Right renal cortex interstitium (tissue), 3 donors: ENCODE measurements around the gene CELSR1. TPM values are rescaled to one million over a fixed set of nuclear protein-coding genes. Genes with fewer than 3 reads are reported as not detected.

Source experiments
- DNase-seq, 3 donors: peaks; one replicate each; pipeline ENCODE4 v3.0.0-alpha.2; 2013; ENCODE audit warnings: low read depth in 3 of 3, low spot score in 2 of 3
- polyA plus RNA-seq, 3 donors: library from polyadenylated mRNA; unstranded; fragments of 120-200 nt; gene quantifications; one replicate each; pipeline ENCODE4 v1.2.1, GENCODE V29; 2013; ENCODE audit not compliant: insufficient read length in 3 of 3

CELSR1 gene
- polyA plus RNA-seq, 3 donors = 21.8 to 23.7 (median 22.8) TPM

DNA sequence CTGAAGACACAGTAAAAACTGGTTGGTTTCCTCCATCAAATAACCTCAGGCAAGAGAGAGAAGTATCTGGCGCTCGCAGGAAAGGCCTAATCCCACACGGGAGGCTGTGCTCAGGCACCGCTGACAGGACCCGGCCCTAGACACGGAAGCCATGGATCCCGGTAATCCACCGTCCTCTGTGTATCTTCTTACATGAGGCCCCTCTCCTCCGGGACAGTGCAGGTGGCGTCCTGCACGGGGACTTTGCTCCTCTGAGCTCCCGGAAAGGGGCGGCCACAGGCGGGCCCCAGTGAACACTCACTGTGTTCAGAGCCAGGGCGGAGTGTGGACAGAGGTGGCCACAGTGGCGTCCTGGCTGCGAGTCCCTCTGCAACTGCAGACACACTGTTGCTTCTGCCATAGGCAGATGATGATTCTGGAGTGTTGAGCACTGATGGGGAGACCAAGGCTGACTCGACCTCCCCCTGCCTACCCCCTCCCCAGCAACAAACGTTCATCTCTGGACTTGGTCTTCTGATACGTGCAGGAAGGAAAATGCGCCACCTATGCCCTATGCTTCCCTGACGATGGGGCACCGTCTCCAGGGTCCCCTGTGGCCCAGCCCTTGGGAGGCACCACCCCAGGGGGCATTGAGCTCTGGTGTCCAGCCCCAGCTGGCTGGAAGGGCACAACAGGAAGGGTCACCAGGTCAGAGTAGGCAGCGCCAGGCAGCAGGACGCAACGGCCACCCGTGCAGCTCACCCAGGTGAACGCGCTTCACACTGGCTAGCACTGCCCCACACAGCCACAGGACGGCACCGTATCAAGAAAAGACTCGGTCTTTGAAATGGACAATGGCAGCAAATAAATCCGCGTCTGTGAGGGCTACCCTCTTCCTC, 106.2 kb downstream of the CELSR1 start:
- no peak for DNase-seq

DNA sequence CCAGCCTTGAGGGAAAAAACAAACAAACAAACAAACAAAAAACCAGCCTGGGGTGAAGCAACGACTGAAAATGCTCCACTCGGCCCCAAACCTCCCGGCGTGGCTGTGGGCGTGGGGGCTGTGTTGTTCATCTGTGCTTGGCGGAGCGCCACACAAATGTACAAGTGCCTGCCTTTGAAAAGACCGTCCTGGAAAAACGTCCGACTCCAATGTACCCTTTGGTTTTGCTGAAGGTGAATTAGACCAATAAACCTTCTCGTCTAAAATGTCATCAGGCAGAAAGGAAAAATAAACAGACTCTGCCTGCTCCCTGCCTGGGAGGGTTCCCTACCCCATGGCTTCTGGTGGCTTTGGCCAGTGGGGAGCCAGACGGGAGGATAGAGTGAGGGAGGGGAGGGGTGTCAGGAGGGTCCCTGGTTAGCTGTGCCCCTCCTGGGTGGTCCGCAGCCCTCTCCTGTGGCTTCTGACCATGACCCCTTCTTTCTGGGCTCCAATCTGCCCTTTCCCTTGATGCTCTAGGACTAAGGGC, 108.0 kb downstream of the CELSR1 start:
- no peak for DNase-seq

DNA sequence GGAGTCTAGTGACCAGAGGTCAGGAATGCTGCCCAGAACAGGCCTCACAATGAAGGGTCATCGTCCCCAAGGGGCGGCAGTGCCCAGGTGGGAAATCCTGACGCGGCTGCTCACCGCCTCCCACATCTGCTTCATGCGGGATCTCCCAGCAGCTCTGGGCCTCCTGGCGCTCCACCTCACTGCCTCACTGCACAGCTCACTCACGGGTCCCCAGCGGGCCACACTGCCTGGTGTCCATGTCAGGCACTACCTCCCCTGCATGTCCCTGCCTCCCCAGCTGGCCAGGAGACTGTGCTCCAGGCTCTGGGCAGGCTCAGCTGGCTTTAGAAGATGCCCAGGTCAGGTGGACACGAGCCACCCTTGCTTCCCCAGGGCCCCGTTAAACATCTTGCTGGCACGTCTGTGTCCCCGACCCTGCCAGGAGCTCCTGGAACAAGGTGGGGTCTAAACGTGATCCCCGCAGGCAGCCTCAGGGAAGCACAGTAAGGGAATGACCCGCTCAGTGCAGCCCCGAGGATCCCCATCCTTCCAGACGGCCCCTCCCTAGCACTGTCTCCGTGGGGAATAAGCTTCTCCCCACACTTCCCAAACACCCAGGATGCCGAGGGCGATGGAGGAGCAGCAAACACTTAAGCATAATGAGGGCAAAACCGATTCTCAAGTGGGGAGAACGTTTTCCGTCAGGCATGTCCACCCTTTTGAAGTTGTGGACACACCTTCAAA, 108.7 kb downstream of the CELSR1 start:
- no peak for DNase-seq

DNA sequence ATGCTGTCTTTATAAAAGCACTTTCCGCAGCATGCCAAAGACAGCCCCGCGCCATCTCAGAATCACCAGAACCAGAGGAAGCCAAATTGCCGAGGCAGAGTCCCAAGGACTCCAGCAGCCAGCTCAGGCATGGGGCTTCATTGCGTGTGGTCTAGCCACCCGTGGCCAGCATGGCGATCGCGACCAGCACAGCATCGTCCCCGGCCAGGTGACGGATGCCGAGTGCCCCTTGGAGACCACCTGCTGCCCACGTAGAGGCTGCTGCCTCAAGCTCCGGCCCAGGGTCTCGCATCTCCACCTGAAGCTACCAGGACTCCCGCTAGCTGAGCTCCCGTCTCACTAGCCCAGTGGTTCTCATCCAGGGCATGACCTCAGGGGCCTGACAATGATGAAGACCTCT, 109.2 kb downstream of the CELSR1 start:
- DNase-seq = no peak

DNA sequence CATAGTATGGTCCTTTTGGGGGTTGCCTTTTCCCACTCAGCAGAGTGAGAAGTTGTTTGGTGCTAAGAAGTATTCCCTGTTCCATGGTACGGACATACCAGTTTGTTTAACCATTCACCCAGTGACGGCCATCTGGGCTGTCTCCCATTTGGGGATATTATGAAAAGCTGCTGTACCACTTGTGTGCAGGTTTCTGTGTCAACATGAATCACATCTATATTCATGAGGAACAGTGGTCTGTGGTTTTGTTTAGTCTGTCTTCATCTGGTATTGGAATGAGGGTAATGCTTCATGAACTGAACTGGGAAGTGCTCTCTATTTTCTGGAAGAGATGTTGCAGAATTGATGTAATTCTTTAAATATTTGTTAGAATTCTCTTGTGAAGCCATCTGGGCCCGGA, 112.4 kb downstream of the CELSR1 start:
- DNase-seq = no peak

DNA sequence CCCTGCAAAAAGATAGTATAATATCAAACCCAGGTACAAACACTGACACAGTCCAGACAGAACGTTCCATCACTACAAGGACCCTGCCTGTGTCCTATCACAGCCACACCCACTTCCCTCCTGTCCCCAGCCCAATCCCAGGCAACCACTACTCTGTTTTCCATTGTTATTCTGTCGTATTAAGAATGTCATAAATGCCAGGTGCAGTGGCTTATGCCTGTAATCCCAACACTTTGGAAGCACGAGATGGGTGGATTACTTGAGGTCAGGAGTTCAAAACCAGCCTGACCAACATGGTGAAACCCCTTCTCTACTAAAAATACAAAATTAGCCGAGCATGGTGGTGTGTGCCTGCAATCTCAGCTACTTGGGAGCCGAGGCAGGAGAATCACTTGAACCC, 112.9 kb downstream of the CELSR1 start:
- no peak for DNase-seq

DNA sequence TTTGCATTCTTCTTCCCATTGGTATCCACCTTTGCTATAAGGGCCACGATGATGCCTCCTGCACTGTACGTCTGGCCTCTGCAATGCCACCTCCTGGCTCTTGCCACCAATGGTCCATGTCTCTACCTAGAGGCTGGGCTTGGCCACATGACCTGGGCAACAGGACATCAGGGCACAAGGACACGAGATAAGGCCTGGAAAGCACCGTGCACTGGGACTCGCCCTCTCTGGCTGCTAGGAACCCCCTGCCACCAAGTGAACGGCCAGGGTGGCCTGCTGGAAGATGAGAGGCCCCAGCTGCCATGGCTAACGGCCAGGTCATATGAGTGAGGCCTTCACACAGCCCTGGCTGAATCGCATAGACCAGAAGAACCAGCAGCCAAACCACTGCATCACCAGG, 114.5 kb downstream of the CELSR1 start:
- no peak for DNase-seq

DNA sequence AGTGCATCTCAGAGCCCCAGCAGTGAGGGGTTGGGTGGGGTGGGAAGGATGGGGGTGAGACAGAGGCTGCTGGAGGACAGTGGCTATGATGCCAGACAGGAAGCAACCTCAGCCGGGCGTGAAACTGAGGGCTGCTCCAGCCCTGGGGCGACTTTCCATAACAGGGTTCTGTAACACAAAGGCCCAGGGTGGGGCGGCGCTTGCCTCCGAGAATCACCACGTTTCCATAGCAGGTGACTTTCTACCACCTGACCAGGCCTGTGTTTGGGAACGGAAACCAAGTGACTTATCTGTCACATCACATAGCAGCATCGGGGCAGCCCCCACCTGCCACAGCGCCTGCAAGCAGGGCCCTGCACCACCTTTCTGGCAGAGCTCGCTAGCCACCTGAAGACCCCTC, 116.2 kb downstream of the CELSR1 start:
- no peak for DNase-seq

DNA sequence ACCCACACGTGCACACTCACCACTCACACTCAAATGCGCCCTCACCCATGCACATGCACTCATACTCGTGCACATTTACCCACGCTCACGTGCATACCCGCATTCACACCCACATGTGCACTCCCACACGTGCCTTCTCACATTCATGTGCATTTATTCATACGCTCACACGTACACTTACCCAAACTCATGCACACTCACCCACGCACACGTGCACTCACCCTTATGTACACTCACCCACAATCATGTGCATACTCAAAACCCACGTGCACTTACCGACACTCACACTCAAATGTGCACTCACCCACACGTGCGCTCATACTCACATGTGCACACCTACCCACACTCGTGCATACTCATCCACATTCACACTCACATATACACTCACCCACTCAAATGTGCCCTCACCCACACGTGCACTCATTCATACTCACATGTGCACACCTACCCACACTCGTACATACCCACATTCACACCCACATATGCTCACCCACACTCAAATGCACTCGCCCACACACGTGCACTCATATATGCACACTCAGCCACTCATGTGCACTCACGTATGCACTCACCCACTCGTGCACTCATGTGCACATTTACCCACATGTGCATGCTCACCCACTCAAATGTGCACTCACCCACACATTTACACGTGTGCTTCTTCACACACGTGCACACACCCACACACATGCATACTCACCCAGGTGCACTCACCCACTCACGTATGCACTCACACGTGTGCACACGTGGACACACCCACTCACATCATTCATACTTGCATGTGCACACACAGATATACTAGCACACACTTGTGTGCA, 117.5 kb downstream of the CELSR1 start:
- DNase-seq = no peak

DNA sequence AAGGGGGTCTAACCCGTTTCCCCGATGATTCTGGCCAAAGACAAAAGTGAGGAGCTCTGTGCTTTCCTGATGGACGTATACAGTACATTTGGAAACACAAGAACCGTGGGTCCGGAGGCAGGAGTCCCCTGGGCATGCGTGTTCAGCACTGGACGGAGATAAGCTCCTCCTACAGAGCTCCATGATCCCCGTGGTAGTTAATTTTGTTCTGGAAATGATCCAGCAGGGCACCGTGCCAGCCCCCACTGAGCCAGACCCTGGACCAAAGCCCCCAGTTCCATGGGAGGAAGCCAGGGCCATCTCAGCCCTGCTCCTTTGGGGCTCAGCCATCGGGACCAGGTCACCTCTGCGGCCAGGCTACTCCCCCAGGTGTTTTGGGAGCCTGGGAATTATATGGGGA, 118.6 kb downstream of the CELSR1 start:
- no peak for DNase-seq

DNA sequence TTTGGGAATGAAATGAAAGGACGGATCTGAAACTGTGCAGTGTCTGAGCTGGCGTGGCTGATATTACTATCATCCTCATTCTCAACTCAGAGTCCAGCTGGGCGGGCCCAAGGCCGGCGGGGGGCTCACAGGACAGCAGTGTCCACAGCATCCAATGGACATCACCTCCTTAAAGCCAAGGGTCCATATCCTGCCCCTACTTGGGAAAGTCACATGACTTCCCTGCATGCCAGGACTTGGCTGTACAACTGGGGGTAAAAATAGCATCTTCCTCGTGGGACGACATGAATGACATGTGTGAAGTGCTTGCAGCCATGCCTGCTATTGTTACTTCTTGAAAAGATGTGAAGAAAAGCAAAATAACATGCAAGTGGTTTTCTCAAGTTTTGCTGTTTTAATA, 119.7 kb downstream of the CELSR1 start:
- DNase-seq = no peak

DNA sequence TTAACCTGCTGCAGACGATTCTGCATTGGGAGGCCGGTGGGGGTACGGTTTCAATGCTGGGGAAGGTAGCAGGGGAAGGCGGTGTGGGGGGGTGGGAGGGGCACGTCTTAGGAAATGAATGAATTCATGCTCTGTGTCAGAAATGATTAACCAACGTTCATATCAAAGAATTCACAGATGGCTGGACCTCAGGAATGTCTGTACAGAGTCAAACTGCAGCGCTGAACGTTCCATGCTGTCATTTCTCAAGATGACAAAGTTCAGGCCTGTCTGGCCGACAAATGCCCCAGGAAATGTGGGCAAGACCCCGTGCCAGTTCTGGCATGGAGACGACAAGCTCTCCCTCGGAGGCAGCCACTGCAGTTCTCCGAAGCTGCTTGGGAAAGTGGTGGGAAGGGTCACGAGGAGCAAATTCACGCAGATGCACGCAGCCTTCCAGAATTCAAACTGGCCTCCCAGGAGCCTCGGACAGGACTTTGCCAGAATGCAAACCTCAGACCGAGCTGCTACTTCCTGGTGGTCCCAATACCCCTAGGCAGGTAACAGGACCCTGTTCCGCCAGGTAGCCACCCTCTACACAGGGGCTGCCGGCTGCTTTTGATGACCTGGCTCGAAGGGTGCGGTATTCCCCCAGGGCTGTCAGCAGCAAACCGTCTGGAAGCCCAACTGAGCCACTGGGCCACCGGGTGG, 120.4 kb downstream of the CELSR1 start:
- DNase-seq = no peak

DNA sequence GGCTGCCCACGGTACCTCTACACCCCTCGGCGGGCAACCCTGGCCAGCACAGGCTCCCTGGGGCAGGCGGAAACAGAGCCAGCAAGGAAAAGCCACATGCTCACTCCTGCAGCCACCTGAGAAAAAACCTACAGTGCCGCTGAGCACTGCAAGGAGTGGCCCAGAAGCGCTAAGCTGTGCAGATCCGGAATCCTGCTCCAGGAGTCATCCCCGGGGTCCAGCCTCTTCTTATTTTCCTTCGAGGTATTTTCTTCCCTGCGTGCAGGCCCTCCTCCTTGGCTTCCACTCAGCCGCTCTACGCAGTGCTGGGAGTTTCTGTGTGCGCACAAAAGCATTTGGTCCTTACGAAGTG, 120.9 kb downstream of the CELSR1 start:
- DNase-seq = no peak

DNA sequence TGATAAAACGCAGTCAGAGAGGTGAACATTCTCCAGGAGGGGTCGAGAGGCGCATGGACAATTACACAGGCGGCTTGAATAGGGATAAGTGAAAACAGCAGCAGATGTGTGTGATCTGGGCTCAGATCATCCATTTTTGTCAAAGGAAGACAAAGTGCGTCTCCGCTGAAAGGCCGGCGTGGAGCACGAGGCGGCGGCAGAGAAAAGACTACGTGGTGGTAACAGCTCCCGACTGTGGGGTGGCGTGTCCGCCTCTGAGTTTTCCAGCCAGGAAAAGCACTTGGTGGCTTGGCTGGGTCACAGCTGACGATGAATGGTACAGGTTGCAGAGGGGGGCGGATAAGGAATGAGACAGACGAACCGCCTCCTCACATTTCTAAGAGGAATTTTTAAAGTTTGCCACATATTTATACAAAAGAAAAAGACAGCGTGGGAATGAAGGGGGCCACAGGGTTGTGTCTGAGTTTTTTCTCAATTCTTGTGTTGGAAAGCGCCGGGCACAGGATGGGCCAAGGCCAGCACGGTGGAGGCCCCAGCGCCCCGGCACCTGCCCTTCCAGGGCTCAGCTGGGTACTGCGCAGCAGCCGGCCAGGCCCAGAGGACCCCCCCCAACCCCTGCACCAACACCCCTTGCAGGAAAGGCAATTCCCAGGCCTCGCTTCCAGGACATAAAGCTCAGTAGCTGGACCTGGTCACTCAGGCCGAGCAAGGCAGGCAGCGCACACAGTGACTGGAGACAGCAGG, 121.5 kb downstream of the CELSR1 start:
- DNase-seq = no peak

DNA sequence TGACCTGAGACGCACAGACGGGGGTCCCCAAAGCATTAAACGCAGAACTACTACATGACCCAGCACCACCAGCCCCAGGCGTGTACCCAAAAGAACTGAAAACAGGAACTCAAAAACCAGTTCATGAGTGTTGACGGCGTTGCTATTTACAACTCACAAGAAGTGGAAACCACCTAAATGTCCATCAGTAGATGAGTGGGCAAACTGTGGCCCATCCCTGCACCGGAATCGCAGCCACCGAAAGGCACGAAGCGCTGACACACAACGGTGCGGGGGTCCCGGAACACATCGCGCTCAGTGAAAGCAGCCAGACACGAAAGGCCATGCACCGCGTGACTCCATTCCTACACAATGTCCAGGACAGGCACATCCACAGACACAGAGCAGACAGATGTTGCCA, 122.7 kb downstream of the CELSR1 start:
- DNase-seq = no peak

DNA sequence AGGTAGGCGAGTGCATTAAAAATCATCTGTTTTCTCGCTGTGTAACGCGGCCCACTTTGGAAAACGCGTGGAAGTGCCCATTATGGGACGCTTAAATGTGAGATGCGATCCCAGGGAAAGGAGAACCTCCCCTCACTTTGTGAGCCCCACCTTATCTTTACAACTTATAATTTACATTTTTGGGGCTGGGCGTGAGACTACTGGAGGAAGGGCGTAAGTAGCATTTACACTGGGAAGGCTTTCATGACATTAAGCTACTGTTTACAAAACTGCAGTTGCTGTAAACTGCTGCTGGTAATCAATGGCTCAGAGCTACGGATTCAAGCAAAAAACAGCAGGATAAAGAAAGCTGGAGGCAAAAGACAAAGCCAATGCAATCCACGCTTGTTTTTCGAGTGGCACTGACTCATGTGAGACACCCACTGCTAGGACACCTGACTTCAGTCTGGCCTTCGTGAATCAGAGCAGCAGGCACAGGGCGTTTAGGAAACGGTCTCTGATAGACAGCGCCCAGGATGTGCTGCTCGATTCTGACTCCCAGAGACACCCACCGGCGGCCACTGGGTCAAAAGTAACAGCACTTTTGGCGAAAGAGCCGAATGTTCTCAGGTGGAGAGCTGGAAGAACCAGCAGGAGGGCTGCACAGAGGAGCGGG, 123.6 kb downstream of the CELSR1 start:
- no peak for DNase-seq

DNA sequence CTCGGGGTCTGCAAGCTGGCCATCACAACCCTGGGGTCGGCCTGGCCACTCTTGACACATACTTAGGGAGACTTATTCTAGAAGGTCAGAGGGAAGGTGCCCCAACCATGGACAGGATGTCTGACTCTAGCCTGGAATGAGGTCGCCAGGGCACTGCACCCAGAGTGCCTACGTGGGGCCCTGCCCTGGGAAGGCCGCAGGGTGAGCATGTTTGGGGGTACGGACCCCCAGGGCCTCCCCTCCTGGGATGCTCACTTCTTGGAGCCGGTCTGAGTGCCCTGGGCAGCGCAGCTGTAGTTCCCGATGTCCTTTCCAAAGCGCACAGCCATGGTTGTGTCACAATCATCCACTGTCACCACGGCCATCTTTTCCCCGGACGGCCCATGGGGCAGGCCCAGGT, 126.1 kb downstream of the CELSR1 start:
- DNase-seq = no peak

DNA sequence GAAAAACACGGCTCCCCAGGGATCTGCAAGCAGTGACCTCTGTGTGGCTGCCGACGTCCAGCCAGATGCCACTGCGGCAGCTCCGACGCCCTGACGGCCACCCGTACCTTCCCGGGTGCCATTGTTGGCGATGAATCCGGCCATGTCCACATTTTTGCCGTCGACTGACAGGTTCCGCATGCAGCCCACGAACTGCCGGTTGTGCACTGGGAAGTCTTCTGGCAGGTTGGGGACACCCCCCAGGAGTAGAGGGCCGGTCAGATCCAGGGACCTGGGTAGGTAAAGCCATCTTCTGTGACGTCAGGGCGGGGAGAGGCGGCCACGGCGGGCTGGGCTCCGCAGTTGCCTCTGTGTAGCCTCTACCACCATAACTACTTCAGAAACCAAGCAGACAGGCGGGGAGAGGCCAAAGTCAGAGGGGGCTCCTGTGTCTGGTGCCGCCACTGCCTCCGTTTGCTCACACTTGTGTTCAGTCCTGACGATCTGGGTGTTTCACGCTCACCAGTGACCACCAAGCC, 127.1 kb downstream of the CELSR1 start:
- DNase-seq = no peak

DNA sequence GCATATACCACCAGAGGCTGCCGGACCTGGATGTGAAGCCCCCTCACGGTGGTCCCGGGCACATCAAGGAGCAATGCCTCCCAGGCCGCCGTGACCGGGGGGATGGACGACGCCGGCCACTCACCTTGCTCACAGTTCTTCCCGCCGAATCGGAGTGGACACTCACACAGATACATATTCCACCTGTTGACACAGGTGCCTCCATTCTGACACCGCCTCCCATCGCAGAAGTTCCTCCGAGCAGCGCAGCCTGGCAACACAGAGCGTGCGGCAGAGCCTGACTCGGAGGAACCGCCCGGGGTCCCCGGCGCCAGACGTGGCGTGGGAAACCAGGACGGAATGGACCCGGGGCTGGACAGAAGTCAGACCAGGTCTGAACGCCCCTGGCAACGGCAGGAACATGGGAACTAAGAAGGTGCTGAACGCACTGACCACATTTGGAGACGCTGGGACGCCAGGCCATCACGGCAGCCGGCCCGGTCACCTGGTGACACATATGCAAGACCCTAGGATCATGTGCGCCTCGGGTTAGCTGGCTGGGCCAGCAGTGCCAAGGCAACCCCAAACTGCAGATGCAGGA, 127.7 kb downstream of the CELSR1 start:
- no peak for DNase-seq
